Measurements from ENCODE around the gene DHX16. TPM values are rescaled to one million over a fixed set of nuclear protein-coding genes. Genes with fewer than 3 reads are reported as not detected.
A peak's percentile ranks its signal among the peaks of the same experiment; 100 is the strongest.

The DHX16 gene
- polyA plus RNA-seq, 1 donor: 48.5 TPM

- H3K4me1 ChIP-seq (ENCODE audit: control insufficient read depth, insufficient read depth, low read length): peaks cover 21% of the 10 kb centered on the region
These were observed 57.4 kb downstream of the DHX16 start for GRCh38 chr6:30615219-30615957.

GRCh38 chr6:30614843-30615218, 58.0 kb downstream of the DHX16 start:
- DNase-seq: peak; percentile 98
- H3K9me3 ChIP-seq (ENCODE audit: control insufficient read depth, low read depth, low read length): no peaks in the 10 kb centered on the region
- peaks cover 18% of the 10 kb centered on the region for H3K36me3 ChIP-seq (ENCODE audit: control insufficient read depth, insufficient read depth, low read length)
- peaks cover 21% of the 10 kb centered on the region for H3K4me1 ChIP-seq (ENCODE audit: control insufficient read depth, insufficient read depth, low read length)
- H3K4me3 ChIP-seq (ENCODE audit: low read length): peak overlapping the region; percentile 71
- no peaks in the 10 kb centered on the region for H3K27me3 ChIP-seq (ENCODE audit: control insufficient read depth, insufficient read depth, low read length)
- H3K27ac ChIP-seq (ENCODE audit: low read length): peak overlapping the region; percentile 99
- 0% methylated on average over 2 of the region's 6 CpGs for WGBS (ENCODE audit: insufficient coverage, low lambda C conversion rate)

More at GRCh38 chr6:30615219-30615957, 57.4 kb downstream of the DHX16 start:
- H3K36me3 ChIP-seq (ENCODE audit: control insufficient read depth, insufficient read depth, low read length): peaks cover 22% of the 10 kb centered on the region
- peak overlapping the region; percentile 71 for H3K4me3 ChIP-seq (ENCODE audit: low read length)
- no peaks in the 10 kb centered on the region for H3K9me3 ChIP-seq (ENCODE audit: control insufficient read depth, low read depth, low read length)
- H3K27me3 ChIP-seq (ENCODE audit: control insufficient read depth, insufficient read depth, low read length): no peaks in the 10 kb centered on the region
- 0% methylated on average over 2 of the region's 10 CpGs for WGBS (ENCODE audit: insufficient coverage, low lambda C conversion rate)
- DNase-seq: peak; percentile 57 to 71
- H3K27ac ChIP-seq (ENCODE audit: low read length): peak overlapping the region; percentile 99

- H3K4me1 ChIP-seq (ENCODE audit: control insufficient read depth, insufficient read depth, low read length): peaks cover 19% of the 10 kb centered on the region
- H3K27me3 ChIP-seq (ENCODE audit: control insufficient read depth, insufficient read depth, low read length): no peaks in the 10 kb centered on the region
- 60% methylated on average over 2 of the region's 8 CpGs for WGBS (ENCODE audit: insufficient coverage, low lambda C conversion rate)
These were observed 58.6 kb downstream of the DHX16 start for GRCh38 chr6:30614044-30614842.

GRCh38 chr6:30613251-30614043, 59.4 kb downstream of the DHX16 start:
- Histone ChIP-seq H3K36me3 (ENCODE audit: control insufficient read depth, insufficient read depth, low read length) (peaks cover 24% of the 10 kb centered on the region), H3K9me3 (ENCODE audit: control insufficient read depth, low read depth, low read length) (no peaks in the 10 kb centered on the region), H3K4me1 (ENCODE audit: control insufficient read depth, insufficient read depth, low read length) (peaks cover 13% of the 10 kb centered on the region), H3K27me3 (ENCODE audit: control insufficient read depth, insufficient read depth, low read length) (no peaks in the 10 kb centered on the region), H3K27ac (ENCODE audit: low read length) (peak overlapping the region; percentile 99), H3K4me3 (ENCODE audit: low read length) (no peak overlapping the region)
- no peak for DNase-seq

More at GRCh38 chr6:30614044-30614842, 58.6 kb downstream of the DHX16 start:
- Histone ChIP-seq H3K27ac (ENCODE audit: low read length) (peak overlapping the region; percentile 99), H3K9me3 (ENCODE audit: control insufficient read depth, low read depth, low read length) (no peaks in the 10 kb centered on the region), H3K36me3 (ENCODE audit: control insufficient read depth, insufficient read depth, low read length) (peaks cover 16% of the 10 kb centered on the region), H3K4me3 (ENCODE audit: low read length) (peak overlapping the region; percentile 39)
- peak in 1 of 2 donors; percentile 53 for DNase-seq

GRCh38 chr6:30612687-30613248, 60.0 kb downstream of the DHX16 start:
- Histone ChIP-seq H3K36me3 (ENCODE audit: control insufficient read depth, insufficient read depth, low read length) (peaks cover 29% of the 10 kb centered on the region), H3K4me3 (ENCODE audit: low read length) (no peak overlapping the region), H3K27me3 (ENCODE audit: control insufficient read depth, insufficient read depth, low read length) (no peaks in the 10 kb centered on the region), H3K27ac (ENCODE audit: low read length) (no peak overlapping the region), H3K4me1 (ENCODE audit: control insufficient read depth, insufficient read depth, low read length) (peaks cover 13% of the 10 kb centered on the region), H3K9me3 (ENCODE audit: control insufficient read depth, low read depth, low read length) (no peaks in the 10 kb centered on the region)
- no CpG with 5 or more reads among the region's 6 CpGs for WGBS (ENCODE audit: insufficient coverage, low lambda C conversion rate)
- no peak for DNase-seq

GRCh38 chr6:30612213-30612612, 60.6 kb downstream of the DHX16 start:
- Histone ChIP-seq H3K4me1 (ENCODE audit: control insufficient read depth, insufficient read depth, low read length) (peaks cover 13% of the 10 kb centered on the region), H3K4me3 (ENCODE audit: low read length) (no peak overlapping the region), H3K27me3 (ENCODE audit: control insufficient read depth, insufficient read depth, low read length) (no peaks in the 10 kb centered on the region), H3K27ac (ENCODE audit: low read length) (no peak overlapping the region), H3K36me3 (ENCODE audit: control insufficient read depth, insufficient read depth, low read length) (peaks cover 34% of the 10 kb centered on the region), H3K9me3 (ENCODE audit: control insufficient read depth, low read depth, low read length) (no peaks in the 10 kb centered on the region)
- 50% methylated on average over 1 of the region's 1 CpG for WGBS (ENCODE audit: insufficient coverage, low lambda C conversion rate)
- no peak for DNase-seq

GRCh38 chr6:30611856-30612194, 61.0 kb downstream of the DHX16 start:
- peaks cover 35% of the 10 kb centered on the region for H3K36me3 ChIP-seq (ENCODE audit: control insufficient read depth, insufficient read depth, low read length)
- DNase-seq: no peak
- peaks cover 13% of the 10 kb centered on the region for H3K4me1 ChIP-seq (ENCODE audit: control insufficient read depth, insufficient read depth, low read length)
- WGBS (ENCODE audit: insufficient coverage, low lambda C conversion rate): 86% methylated on average over 1 of the region's 2 CpGs
- no peaks in the 10 kb centered on the region for H3K9me3 ChIP-seq (ENCODE audit: control insufficient read depth, low read depth, low read length)
- no peaks in the 10 kb centered on the region for H3K27me3 ChIP-seq (ENCODE audit: control insufficient read depth, insufficient read depth, low read length)
- H3K27ac ChIP-seq (ENCODE audit: low read length): no peak overlapping the region
- no peak overlapping the region for H3K4me3 ChIP-seq (ENCODE audit: low read length)

GRCh38 chr6:30611150-30611855, 61.5 kb downstream of the DHX16 start:
- Histone ChIP-seq H3K9me3 (ENCODE audit: control insufficient read depth, low read depth, low read length) (no peaks in the 10 kb centered on the region), H3K27ac (ENCODE audit: low read length) (no peak overlapping the region), H3K4me1 (ENCODE audit: control insufficient read depth, insufficient read depth, low read length) (peaks cover 13% of the 10 kb centered on the region), H3K36me3 (ENCODE audit: control insufficient read depth, insufficient read depth, low read length) (peaks cover 34% of the 10 kb centered on the region), H3K27me3 (ENCODE audit: control insufficient read depth, insufficient read depth, low read length) (no peaks in the 10 kb centered on the region), H3K4me3 (ENCODE audit: low read length) (no peak overlapping the region)
- 92% methylated on average over 2 of the region's 9 CpGs for WGBS (ENCODE audit: insufficient coverage, low lambda C conversion rate)
- DNase-seq: no peak

GRCh38 chr6:30610065-30610464, 62.7 kb downstream of the DHX16 start:
- H3K36me3 ChIP-seq (ENCODE audit: control insufficient read depth, insufficient read depth, low read length): peaks cover 41% of the 10 kb centered on the region
- no peak overlapping the region for H3K4me3 ChIP-seq (ENCODE audit: low read length)
- no peak for DNase-seq
- no peak overlapping the region for H3K27ac ChIP-seq (ENCODE audit: low read length)
- no peaks in the 10 kb centered on the region for H3K9me3 ChIP-seq (ENCODE audit: control insufficient read depth, low read depth, low read length)
- H3K4me1 ChIP-seq (ENCODE audit: control insufficient read depth, insufficient read depth, low read length): peaks cover 13% of the 10 kb centered on the region
- no peaks in the 10 kb centered on the region for H3K27me3 ChIP-seq (ENCODE audit: control insufficient read depth, insufficient read depth, low read length)
- WGBS (ENCODE audit: insufficient coverage, low lambda C conversion rate): no CpG with 5 or more reads among the region's 4 CpGs

All from large intestine (tissue), 3 donors.